ENCODE results near the gene LIMK1. TPM values are rescaled to one million over a fixed set of nuclear protein-coding genes. Genes with fewer than 3 reads are reported as not detected.

Gene LIMK1
- total RNA-seq, 1 donor from 2014 or later = 51.0 TPM

- Mint-ChIP-seq H3K4me3 (ENCODE audit: unreplicated experiment) (no peak overlapping the region), H3K27me3 (ENCODE audit: unreplicated experiment) (peaks cover 8% of the 10 kb centered on the region), H3K36me3 (ENCODE audit: low read depth, unreplicated experiment) (peaks cover 3% of the 10 kb centered on the region), H3K9me3 (ENCODE audit: unreplicated experiment) (no peaks in the 10 kb centered on the region), H3K4me1 (ENCODE audit: unreplicated experiment) (peaks cover 35% of the 10 kb centered on the region), H3K27ac (ENCODE audit: unreplicated experiment) (peak overlapping the region; percentile 84)
- no peak for TF ChIP-seq CTCF (IDR thresholded peaks at IDR 0.05; ENCODE audit: unreplicated experiment)
- no peak for DNase-seq (ENCODE audit: low spot score)
These were observed 43.4 kb upstream of the LIMK1 start for GRCh38 chr7:74040101-74040790.

- Mint-ChIP-seq H3K9me3 (ENCODE audit: unreplicated experiment) (no peaks in the 10 kb centered on the region), H3K4me3 (ENCODE audit: unreplicated experiment) (no peak overlapping the region), H3K36me3 (ENCODE audit: low read depth, unreplicated experiment) (peaks cover 3% of the 10 kb centered on the region), H3K27me3 (ENCODE audit: unreplicated experiment) (peaks cover 8% of the 10 kb centered on the region), H3K4me1 (ENCODE audit: unreplicated experiment) (peaks cover 35% of the 10 kb centered on the region), H3K27ac (ENCODE audit: unreplicated experiment) (no peak overlapping the region)
- TF ChIP-seq CTCF (IDR thresholded peaks at IDR 0.05; ENCODE audit: unreplicated experiment) = no peak
- DNase-seq (ENCODE audit: low spot score) = no peak
These were observed 42.6 kb upstream of the LIMK1 start for GRCh38 chr7:74040791-74041520.

- H3K4me3 Mint-ChIP-seq (ENCODE audit: unreplicated experiment) = no peak overlapping the region
- peaks cover 7% of the 10 kb centered on the region for H3K27me3 Mint-ChIP-seq (ENCODE audit: unreplicated experiment)
- peak overlapping the region; percentile 36 for H3K27ac Mint-ChIP-seq (ENCODE audit: unreplicated experiment)
- peaks cover 3% of the 10 kb centered on the region for H3K36me3 Mint-ChIP-seq (ENCODE audit: low read depth, unreplicated experiment)
- DNase-seq (ENCODE audit: low spot score) = no peak
- H3K9me3 Mint-ChIP-seq (ENCODE audit: unreplicated experiment) = no peaks in the 10 kb centered on the region
- TF ChIP-seq CTCF (IDR thresholded peaks at IDR 0.05; ENCODE audit: unreplicated experiment) = no peak
- peaks cover 31% of the 10 kb centered on the region for H3K4me1 Mint-ChIP-seq (ENCODE audit: unreplicated experiment)
These were observed 40.7 kb upstream of the LIMK1 start for GRCh38 chr7:74042746-74043522.

GRCh38 chr7:74043523-74043951 lies 40.1 kb upstream of the LIMK1 start:
- Mint-ChIP-seq H3K4me3 (ENCODE audit: unreplicated experiment) (no peak overlapping the region), H3K9me3 (ENCODE audit: unreplicated experiment) (no peaks in the 10 kb centered on the region), H3K27ac (ENCODE audit: unreplicated experiment) (no peak overlapping the region), H3K27me3 (ENCODE audit: unreplicated experiment) (peaks cover 7% of the 10 kb centered on the region), H3K36me3 (ENCODE audit: low read depth, unreplicated experiment) (peaks cover 3% of the 10 kb centered on the region), H3K4me1 (ENCODE audit: unreplicated experiment) (peaks cover 25% of the 10 kb centered on the region)
- TF ChIP-seq CTCF (IDR thresholded peaks at IDR 0.05; ENCODE audit: unreplicated experiment) = no peak
- DNase-seq (ENCODE audit: low spot score) = no peak

Measured in endothelial cell (in vitro differentiated cells).